Measurements from ENCODE around the gene MDGA2.
A peak's percentile ranks its signal among the peaks of the same experiment; 100 is the strongest.

MDGA2 gene

DNA sequence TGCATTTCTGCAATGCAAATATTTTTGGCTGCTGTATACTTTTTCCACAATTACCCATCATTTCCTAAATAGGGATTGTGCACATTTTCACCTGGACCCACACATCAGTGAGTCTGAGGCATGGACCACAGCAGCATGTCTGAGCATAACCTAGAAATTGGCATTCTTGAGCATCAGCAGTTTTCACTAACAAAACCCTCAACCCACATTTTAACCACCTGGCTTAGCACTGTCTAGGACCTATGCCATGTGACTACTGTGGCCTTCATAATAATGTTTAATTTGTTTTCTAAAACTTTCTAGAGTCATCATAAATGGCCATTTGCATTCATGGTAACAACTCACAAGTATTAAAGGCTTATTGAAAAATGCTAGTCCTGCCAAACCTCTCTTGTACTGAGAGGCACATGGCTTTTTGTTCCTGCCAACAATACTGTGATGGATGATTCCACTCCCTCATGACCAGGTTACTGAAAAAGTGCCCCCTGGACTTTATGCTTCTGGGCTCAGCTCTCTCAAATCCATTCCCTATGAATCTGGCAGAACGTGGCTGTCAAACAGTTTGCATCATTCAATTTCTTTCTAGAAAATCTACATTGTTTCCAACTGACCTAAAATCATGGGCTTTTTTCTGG lies 240.0 kb downstream of the MDGA2 start:
- DNase-seq (ENCODE audit: low read depth) = no peak
- H3K4me3 ChIP-seq (ENCODE audit: low read depth, low read length) = no peak overlapping the region
- TF ChIP-seq, protein P1, sequence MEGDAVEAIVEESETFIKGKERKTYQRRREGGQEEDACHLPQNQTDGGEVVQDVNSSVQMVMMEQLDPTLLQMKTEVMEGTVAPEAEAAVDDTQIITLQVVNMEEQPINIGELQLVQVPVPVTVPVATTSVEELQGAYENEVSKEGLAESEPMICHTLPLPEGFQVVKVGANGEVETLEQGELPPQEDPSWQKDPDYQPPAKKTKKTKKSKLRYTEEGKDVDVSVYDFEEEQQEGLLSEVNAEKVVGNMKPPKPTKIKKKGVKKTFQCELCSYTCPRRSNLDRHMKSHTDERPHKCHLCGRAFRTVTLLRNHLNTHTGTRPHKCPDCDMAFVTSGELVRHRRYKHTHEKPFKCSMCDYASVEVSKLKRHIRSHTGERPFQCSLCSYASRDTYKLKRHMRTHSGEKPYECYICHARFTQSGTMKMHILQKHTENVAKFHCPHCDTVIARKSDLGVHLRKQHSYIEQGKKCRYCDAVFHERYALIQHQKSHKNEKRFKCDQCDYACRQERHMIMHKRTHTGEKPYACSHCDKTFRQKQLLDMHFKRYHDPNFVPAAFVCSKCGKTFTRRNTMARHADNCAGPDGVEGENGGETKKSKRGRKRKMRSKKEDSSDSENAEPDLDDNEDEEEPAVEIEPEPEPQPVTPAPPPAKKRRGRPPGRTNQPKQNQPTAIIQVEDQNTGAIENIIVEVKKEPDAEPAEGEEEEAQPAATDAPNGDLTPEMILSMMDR (conservative IDR thresholded peaks at IDR 0.05; ENCODE audit: low read depth, low read length) = no peak

DNA sequence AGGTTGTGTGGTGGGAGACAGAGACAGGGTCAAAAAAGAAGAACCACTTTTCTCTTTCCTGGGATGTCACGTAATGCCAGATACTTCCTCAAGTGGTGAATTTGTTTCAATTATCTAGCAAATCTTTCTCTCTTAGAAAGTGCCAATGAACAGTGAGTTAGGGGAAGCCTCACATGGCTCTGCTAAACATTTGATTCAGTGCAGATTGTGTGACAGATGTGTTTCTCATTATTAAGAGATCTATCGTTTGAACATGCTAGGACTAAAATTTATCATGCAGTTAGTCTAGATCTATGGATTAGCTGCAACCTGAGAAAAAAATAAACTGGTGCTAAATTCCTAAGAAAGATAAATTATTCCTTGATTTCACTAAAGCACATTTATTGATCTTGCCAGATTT lies 247.8 kb downstream of the MDGA2 start:
- H3K4me3 ChIP-seq (ENCODE audit: low read depth, low read length) = no peak overlapping the region
- TF ChIP-seq, protein P1 (conservative IDR thresholded peaks at IDR 0.05; ENCODE audit: low read depth, low read length) = no peak
- DNase-seq (ENCODE audit: low read depth) = no peak

DNA sequence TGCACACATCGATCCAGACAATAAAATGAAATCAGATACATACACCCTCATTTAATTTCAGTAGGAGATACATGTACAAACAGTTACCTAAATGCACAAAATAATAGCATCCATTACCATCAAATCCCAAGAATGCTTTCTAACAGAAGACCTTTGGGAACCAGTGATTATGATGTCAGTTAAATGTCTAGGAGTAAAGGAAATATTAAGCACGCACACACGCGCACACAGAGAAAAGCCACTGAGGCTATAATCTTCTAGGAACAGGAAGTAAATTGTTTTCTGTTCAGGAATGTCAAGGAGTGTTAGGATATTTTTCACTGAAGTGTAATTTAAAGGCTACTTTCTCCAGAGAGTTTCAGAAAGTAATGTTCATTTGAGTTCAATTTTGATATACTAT lies 250.1 kb downstream of the MDGA2 start:
- DNase-seq (ENCODE audit: low read depth) = no peak
- TF ChIP-seq, protein P1 (conservative IDR thresholded peaks at IDR 0.05; ENCODE audit: low read depth, low read length) = no peak
- no peak overlapping the region for H3K4me3 ChIP-seq (ENCODE audit: low read depth, low read length)

DNA sequence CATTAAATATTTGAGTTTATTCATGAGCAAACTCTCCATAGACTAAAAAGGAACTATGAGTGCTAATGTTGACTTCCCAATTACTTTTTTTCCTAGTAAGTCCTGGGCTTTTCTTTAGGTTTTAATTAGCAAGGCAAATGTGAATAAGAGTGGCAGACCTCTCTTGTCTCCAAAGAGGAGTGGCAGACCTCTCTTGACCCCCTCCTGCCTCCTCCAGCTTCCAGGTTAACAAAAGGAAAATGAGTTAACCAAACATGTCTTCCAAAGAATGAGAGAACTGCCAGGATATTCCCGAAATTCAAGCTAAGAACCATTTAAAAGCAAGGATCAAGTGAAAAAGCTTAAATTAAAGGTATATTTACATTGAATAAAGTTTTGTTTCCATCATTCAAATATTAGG lies 253.2 kb downstream of the MDGA2 start:
- no peak for DNase-seq (ENCODE audit: low read depth)
- TF ChIP-seq, protein P1 (conservative IDR thresholded peaks at IDR 0.05; ENCODE audit: low read depth, low read length) = no peak
- H3K4me3 ChIP-seq (ENCODE audit: low read depth, low read length) = no peak overlapping the region

DNA sequence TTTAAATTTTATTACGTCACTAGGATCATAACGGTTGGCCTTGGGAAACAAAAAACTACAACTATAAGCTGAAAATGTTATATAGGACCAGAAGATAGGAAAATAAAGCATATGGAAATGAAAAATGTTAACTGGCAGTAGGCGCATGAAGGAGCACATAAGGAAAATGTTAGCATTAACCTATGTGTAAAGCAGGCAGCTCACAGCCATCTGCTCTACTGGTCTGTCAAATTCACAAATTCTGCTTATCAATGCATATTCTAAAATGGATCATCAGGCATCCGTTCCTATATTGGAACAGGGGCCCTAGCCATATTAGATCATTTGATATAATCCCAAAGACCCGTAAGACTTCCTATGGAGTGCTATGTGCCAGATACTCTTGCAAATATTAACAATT lies 263.9 kb downstream of the MDGA2 start:
- TF ChIP-seq, protein P1 (conservative IDR thresholded peaks at IDR 0.05; ENCODE audit: low read depth, low read length) = no peak
- H3K4me3 ChIP-seq (ENCODE audit: low read depth, low read length) = no peak overlapping the region
- DNase-seq (ENCODE audit: low read depth) = no peak

DNA sequence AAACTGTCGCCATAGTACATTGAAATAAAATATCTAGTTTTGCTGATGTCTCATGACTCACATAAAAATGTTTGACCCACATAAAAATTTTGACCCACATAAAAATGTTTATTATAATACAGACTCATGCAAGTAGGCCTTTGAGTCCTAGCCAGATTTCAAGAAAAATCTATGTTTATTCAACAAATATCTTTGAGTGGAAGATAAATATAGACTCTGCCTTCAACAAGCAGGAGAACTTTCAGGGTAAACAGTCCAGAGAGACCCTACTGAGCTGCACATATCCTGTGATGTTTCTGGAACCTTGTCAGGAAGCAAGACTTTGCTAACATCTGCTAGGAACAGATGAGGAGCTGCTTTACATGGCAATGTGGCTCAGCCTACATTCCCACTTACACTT lies 283.1 kb downstream of the MDGA2 start:
- H3K4me3 ChIP-seq (ENCODE audit: low read depth, low read length) = no peak overlapping the region
- TF ChIP-seq, protein P1 (conservative IDR thresholded peaks at IDR 0.05; ENCODE audit: low read depth, low read length) = no peak
- peak; percentile 83 for DNase-seq (ENCODE audit: low read depth)

DNA sequence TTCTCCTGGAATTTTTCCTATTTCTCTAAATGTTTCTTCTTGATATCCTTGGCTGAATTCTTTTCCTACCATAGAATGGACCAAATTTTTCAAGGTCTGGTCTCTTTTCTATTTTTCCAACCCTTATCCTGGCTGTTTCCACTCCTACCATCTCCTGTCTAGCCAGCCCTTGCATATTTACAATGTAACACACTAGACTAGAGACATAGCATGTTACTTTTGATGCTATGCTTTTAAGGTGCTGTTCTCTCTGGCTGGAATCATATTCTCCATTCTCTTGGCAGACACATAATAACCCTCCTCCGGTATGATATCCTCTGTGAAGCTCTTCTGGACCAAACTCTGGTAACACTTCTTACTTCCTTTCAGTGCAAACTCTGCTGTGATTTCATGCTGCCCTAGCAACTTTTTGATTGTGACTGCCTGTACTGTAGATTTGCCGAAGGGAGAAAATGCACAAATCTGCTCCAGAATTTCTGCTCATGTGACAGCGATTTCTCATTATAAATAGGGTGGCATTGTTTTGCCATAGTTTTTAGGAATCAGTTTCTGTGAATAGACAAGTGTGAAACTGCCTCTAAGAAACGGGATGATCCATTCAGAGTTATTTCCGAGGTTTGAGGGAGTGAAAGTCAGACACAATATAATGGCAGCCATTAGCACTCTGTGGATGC lies 284.4 kb downstream of the MDGA2 start:
- TF ChIP-seq, protein P1 (conservative IDR thresholded peaks at IDR 0.05; ENCODE audit: low read depth, low read length) = no peak
- H3K4me3 ChIP-seq (ENCODE audit: low read depth, low read length) = no peak overlapping the region
- no peak for DNase-seq (ENCODE audit: low read depth)
